Osteoblast (primary cell): ENCODE measurements around the gene WDR90. TPM values are rescaled to one million over a fixed set of nuclear protein-coding genes. Genes with fewer than 3 reads are reported as not detected.
A peak's percentile ranks its signal among the peaks of the same experiment; 100 is the strongest.

Source experiments
- DNase-seq: peaks from one replicate; pipeline ENCODE4 v3.0.0; 2011; ENCODE audit warnings: low spot score, mixed read lengths; ENCODE audit not compliant: insufficient read length; ENCODE audit errors: missing footprints
- H2AFZ ChIP-seq: 2 replicates; pipeline ENCODE4 v1.6.0; 2011; ENCODE audit warnings: mild to moderate bottlenecking, low read length
- H3K27ac ChIP-seq: 2 replicates; pipeline ENCODE4 v1.5.1; 2011; ENCODE audit warnings: mild to moderate bottlenecking, low read depth, low read length, moderate library complexity
- H3K27me3 ChIP-seq: 2 replicates; pipeline ENCODE4 v1.6.0; 2012; ENCODE audit warnings: mild to moderate bottlenecking, control low read depth, inconsistent platforms, low read length, moderate library complexity; ENCODE audit not compliant: insufficient read depth
- H3K36me3 ChIP-seq: 2 replicates; pipeline ENCODE4 v1.5.1; 2011; ENCODE audit warnings: mild to moderate bottlenecking, low read length, control low read depth, moderate library complexity; ENCODE audit not compliant: insufficient read depth
- H3K4me1 ChIP-seq: 2 replicates; pipeline ENCODE4 v1.5.1; 2011; ENCODE audit warnings: mild to moderate bottlenecking, low read length, control low read depth, moderate library complexity; ENCODE audit not compliant: insufficient read depth
- H3K4me2 ChIP-seq: 2 replicates; pipeline ENCODE4 v1.6.0; 2011; ENCODE audit warnings: mild to moderate bottlenecking, low read length; ENCODE audit not compliant: insufficient read depth
- H3K4me3 ChIP-seq: fragments of 200-600 bp; sonication (generic); 3 replicates; pipeline ENCODE4 v1.5.1; 2012; ENCODE audit warnings: mild to moderate bottlenecking, low read length, inconsistent platforms; ENCODE audit not compliant: insufficient read depth
- H3K79me2 ChIP-seq: 2 replicates; pipeline ENCODE4 v1.6.0; 2012; ENCODE audit warnings: mild to moderate bottlenecking, low read length, control low read depth, inconsistent platforms; ENCODE audit not compliant: insufficient read depth
- H3K9me3 ChIP-seq: 2 replicates; pipeline ENCODE4 v1.5.1; 2011; ENCODE audit warnings: low read depth, low read length, control low read depth
- H4K20me1 ChIP-seq: 2 replicates; pipeline ENCODE4 v1.6.0; 2012; ENCODE audit warnings: mild to moderate bottlenecking, low read length, control low read depth; ENCODE audit not compliant: insufficient read depth
- CTCF ChIP-seq: IDR thresholded peaks from 2 replicates; pipeline ENCODE4 v1.5.1; 2011; ENCODE audit warnings: mild to moderate bottlenecking, low read depth, low read length, moderate library complexity; ENCODE audit errors: extremely low read depth
- total RNA-seq: library from RNA; depleted of rRNA; stranded (reverse); fragments of >200 nt; gene quantifications from 2 replicates; pipeline ENCODE4 v1.2.3, GENCODE V29; 2012

The WDR90 gene
- total RNA-seq, 1 donor: 19.2 TPM

- H3K79me2 ChIP-seq: peaks cover 14% of the 10 kb centered on the region
- no peaks in the 10 kb centered on the region for H3K9me3 ChIP-seq
- peaks cover 4% of the 10 kb centered on the region for H4K20me1 ChIP-seq
- H3K27me3 ChIP-seq: no peaks in the 10 kb centered on the region
- no peaks in the 10 kb centered on the region for H3K36me3 ChIP-seq
- H2AFZ ChIP-seq: no peak overlapping the region
- H3K4me3 ChIP-seq: no peak overlapping the region
- no peak for DNase-seq
- H3K4me1 ChIP-seq: peaks cover 6% of the 10 kb centered on the region
- no peak overlapping the region for H3K27ac ChIP-seq
- TF ChIP-seq CTCF: no peak
- no peak overlapping the region for H3K4me2 ChIP-seq
Measured at GRCh38 chr16:633336-634050, 15.7 kb upstream of the WDR90 start.

- H2AFZ ChIP-seq: no peak overlapping the region
- peaks cover 4% of the 10 kb centered on the region for H4K20me1 ChIP-seq
- no peak for TF ChIP-seq CTCF
- no peaks in the 10 kb centered on the region for H3K36me3 ChIP-seq
- peaks cover 6% of the 10 kb centered on the region for H3K4me1 ChIP-seq
- no peak overlapping the region for H3K4me2 ChIP-seq
- no peak overlapping the region for H3K4me3 ChIP-seq
- no peaks in the 10 kb centered on the region for H3K27me3 ChIP-seq
- H3K27ac ChIP-seq: no peak overlapping the region
- H3K79me2 ChIP-seq: peaks cover 14% of the 10 kb centered on the region
- DNase-seq: no peak
- H3K9me3 ChIP-seq: no peaks in the 10 kb centered on the region
Measured at GRCh38 chr16:634051-634670, 15.0 kb upstream of the WDR90 start.

GRCh38 chr16:634996-635395 is 14.2 kb upstream of the WDR90 start:
- TF ChIP-seq CTCF: no peak

GRCh38 chr16:635573-636205 is 13.5 kb upstream of the WDR90 start:
- Histone ChIP-seq H2AFZ (peak overlapping the region; percentile 78), H3K79me2 (peaks cover 14% of the 10 kb centered on the region), H3K27me3 (no peaks in the 10 kb centered on the region), H3K4me3 (peak overlapping the region; percentile 90), H3K4me2 (peak overlapping the region; percentile 98), H3K27ac (peak overlapping the region; percentile 86), H3K4me1 (peaks cover 6% of the 10 kb centered on the region), H4K20me1 (peaks cover 4% of the 10 kb centered on the region), H3K36me3 (no peaks in the 10 kb centered on the region), H3K9me3 (no peaks in the 10 kb centered on the region)
- DNase-seq: peak; percentile 93
- no peak for TF ChIP-seq CTCF

More at GRCh38 chr16:634996-635395, 14.2 kb upstream of the WDR90 start:
- H3K4me3 ChIP-seq: peak overlapping the region; percentile 90
- no peaks in the 10 kb centered on the region for H3K9me3 ChIP-seq
- H2AFZ ChIP-seq: no peak overlapping the region
- H3K36me3 ChIP-seq: no peaks in the 10 kb centered on the region
- H3K79me2 ChIP-seq: peaks cover 14% of the 10 kb centered on the region
- H3K27me3 ChIP-seq: no peaks in the 10 kb centered on the region
- peaks cover 6% of the 10 kb centered on the region for H3K4me1 ChIP-seq
- H4K20me1 ChIP-seq: peaks cover 4% of the 10 kb centered on the region
- no peak for DNase-seq
- peak overlapping the region; percentile 98 for H3K4me2 ChIP-seq
- no peak overlapping the region for H3K27ac ChIP-seq
